SK-N-SH treated with all-trans-retinoic acid at 6 μM for 48 hours (cell line): Measurements from ENCODE around the gene APOL6.

Source experiments
- ARNTL ChIP-seq: fragments of 450-650 bp; formaldehyde crosslinking; IDR thresholded peaks from 2 replicates; pipeline ENCODE4 v1.5.0; 2020; ENCODE audit warnings: low read depth, mild to moderate bottlenecking, moderate library complexity, borderline replicate concordance
- CSRNP3 ChIP-seq: fragments of 250-450 bp; sonication (Bioruptor Pico); IDR thresholded peaks from 2 replicates; pipeline ENCODE4 v1.5.1; 2021; ENCODE audit warnings: mild to moderate bottlenecking, moderate library complexity

DNA sequence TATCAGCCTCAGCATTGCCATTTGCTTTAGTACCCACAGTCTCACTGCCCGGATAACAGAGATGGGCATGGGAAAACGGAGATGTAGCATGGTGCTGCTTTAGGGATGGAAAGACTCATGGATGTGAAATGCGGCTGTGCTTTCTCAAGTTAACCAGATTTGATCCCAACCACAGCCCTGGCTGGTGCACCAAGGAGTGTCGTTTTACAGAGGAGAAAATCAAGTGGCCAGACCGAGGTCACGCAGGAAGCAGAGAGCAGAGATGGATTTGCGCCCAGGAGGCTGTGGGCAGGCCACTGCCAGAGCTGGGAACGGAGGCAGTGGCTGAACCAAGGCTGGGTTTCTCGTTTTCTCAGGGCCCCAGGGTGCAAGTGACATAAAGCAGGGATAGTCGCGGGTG, 40.2 kb upstream of the APOL6 start:
- no peak for TF ChIP-seq CSRNP3 (CRISPR knock-in tag)
- no peak for TF ChIP-seq ARNTL (CRISPR knock-in tag)
